ENCODE measurements around the gene GPC5. TPM values are rescaled to one million over a fixed set of nuclear protein-coding genes. Genes with fewer than 3 reads are reported as not detected.
"Not testable (repeated sequence)": the region's sequence is repeated elsewhere in the genome, so short reads cannot be mapped to it uniquely, and the experiment has no call there.

The GPC5 gene
- total and polyA plus RNA-seq, 2 donors: 0.25 to 0.28 TPM

DNA sequence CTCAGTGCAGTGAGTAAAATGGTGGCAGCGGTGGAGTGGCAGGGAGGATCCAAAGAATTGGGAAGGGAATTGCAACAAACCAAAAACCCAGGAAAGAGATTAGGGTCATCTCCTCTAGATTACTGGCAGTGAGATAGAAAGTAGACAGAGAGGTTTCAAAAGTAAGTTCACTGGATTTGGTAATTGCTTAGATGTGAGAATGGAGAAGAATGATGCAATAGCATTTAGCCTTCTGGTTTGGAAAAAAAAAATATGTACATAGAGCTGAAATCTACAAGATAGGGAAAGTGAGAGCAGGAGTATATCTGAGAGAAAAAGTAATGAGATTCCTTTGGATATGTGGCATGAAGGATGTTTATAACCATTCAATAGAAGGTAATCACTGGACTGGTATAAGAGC is 1345.6 kb downstream of the GPC5 start:
- no peaks in the 10 kb centered on the region for H3K36me3 ChIP-seq (ENCODE audit: control insufficient read depth in 2 of 2, insufficient read depth in 2 of 2, low read length in 1 of 2)
- no peaks in the 10 kb centered on the region for H3K4me1 ChIP-seq (ENCODE audit: control insufficient read depth in 2 of 2, insufficient read depth in 2 of 2, low read length in 2 of 2)
- 90% methylated on average over 1 of the region's 1 CpG for WGBS
- H3K27me3 ChIP-seq (ENCODE audit: control insufficient read depth in 2 of 2, insufficient read depth in 1 of 2, low read length in 1 of 2): no peaks in the 10 kb centered on the region
- H3K27ac ChIP-seq (ENCODE audit: low read depth in 1 of 2, low read length in 1 of 2): no peak overlapping the region
- H3K9me3 ChIP-seq (ENCODE audit: control insufficient read depth in 2 of 2, insufficient read depth in 1 of 2, low read length in 1 of 2): no peaks in the 10 kb centered on the region
- DNase-seq (ENCODE audit: low read depth in 6 of 9, low spot score in 9 of 9): no peak
- no peak overlapping the region for H3K4me3 ChIP-seq (ENCODE audit: low read length in 2 of 2)

DNA sequence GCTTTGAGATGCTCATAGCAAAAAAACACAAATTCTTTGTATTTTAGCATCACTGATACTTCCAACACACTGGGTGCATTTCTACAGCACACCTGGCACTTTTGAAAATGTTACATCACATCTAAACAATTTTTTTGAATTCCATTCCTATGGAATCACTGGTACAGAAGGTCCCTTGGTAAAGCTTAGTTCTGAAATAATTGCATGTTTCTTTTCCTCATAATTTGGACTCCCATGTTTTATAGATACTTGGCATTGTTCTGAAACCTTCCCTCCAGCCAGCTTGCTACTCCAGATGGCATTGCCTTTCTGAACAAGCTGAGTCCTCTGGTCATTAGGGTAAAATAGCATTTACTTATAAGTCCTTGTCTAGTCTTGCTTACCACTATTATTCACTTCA is 1346.8 kb downstream of the GPC5 start:
- Histone ChIP-seq H3K27me3 (ENCODE audit: control insufficient read depth in 2 of 2, insufficient read depth in 1 of 2, low read length in 1 of 2) (no peaks in the 10 kb centered on the region), H3K4me1 (ENCODE audit: control insufficient read depth in 2 of 2, insufficient read depth in 2 of 2, low read length in 2 of 2) (no peaks in the 10 kb centered on the region), H3K9me3 (ENCODE audit: control insufficient read depth in 2 of 2, insufficient read depth in 1 of 2, low read length in 1 of 2) (no peaks in the 10 kb centered on the region), H3K36me3 (ENCODE audit: control insufficient read depth in 2 of 2, insufficient read depth in 2 of 2, low read length in 1 of 2) (no peaks in the 10 kb centered on the region), H3K4me3 (ENCODE audit: low read length in 2 of 2) (no peak overlapping the region), H3K27ac (ENCODE audit: low read depth in 1 of 2, low read length in 1 of 2) (no peak overlapping the region)
- no peak for DNase-seq (ENCODE audit: low read depth in 6 of 9, low spot score in 9 of 9)

DNA sequence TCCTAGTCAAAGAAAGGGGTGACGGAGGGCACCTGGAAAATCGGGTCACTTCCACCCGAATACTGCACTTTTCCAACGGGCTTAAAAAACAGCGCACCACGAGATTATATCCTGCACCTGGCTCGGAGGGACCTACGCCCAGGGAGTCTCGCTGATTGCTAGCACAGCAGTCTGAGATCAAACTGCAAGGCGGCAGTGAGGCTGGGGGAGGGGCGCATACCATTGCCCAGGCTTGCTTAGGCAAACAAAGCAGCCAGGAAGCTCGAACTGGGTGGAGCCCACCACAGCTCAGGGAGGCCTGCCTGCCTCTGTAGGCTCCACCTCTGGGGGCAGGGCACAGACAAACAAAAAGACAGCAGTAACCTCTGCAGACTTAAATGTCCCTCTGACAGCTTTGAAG is 1354.3 kb downstream of the GPC5 start:
- WGBS: 94% methylated on average over 12 of the region's 12 CpGs
- H3K27ac ChIP-seq (ENCODE audit: low read depth in 1 of 2, low read length in 1 of 2); H3K4me1 ChIP-seq (ENCODE audit: control insufficient read depth in 2 of 2, insufficient read depth in 2 of 2, low read length in 2 of 2); DNase-seq (ENCODE audit: low read depth in 6 of 9, low spot score in 9 of 9); H3K36me3 ChIP-seq (ENCODE audit: control insufficient read depth in 2 of 2, insufficient read depth in 2 of 2, low read length in 1 of 2); H3K27me3 ChIP-seq (ENCODE audit: control insufficient read depth in 2 of 2, insufficient read depth in 1 of 2, low read length in 1 of 2); H3K9me3 ChIP-seq (ENCODE audit: control insufficient read depth in 2 of 2, insufficient read depth in 1 of 2, low read length in 1 of 2); H3K4me3 ChIP-seq (ENCODE audit: low read length in 2 of 2): not testable (repeated sequence)

DNA sequence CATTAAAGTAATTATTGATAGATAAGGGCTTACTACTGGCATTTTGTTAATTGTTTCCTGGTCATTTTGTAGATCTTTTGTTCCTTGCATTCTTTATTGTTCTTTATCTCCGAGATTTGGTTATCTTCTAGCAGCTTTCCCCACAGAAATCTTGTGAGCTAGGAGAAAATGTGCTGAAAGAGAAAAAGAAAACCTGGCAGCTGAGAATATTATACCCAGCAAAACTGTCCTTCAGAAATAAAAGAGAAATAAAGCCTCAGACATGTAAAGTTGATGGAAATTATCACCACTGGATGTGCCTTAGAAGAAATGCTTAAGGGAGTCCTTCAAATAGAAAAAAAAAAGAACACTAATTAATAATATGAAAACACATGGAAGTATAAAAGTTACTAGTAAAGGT is 1363.3 kb downstream of the GPC5 start:
- 79% methylated on average over 1 of the region's 1 CpG for WGBS
- no peak overlapping the region for H3K27ac ChIP-seq (ENCODE audit: low read depth in 1 of 2, low read length in 1 of 2)
- no peaks in the 10 kb centered on the region for H3K4me1 ChIP-seq (ENCODE audit: control insufficient read depth in 2 of 2, insufficient read depth in 2 of 2, low read length in 2 of 2)
- DNase-seq (ENCODE audit: low read depth in 6 of 9, low spot score in 9 of 9): no peak
- no peaks in the 10 kb centered on the region for H3K27me3 ChIP-seq (ENCODE audit: control insufficient read depth in 2 of 2, insufficient read depth in 1 of 2, low read length in 1 of 2)
- no peaks in the 10 kb centered on the region for H3K36me3 ChIP-seq (ENCODE audit: control insufficient read depth in 2 of 2, insufficient read depth in 2 of 2, low read length in 1 of 2)
- peaks cover 1 to 15% of the 10 kb centered on the region in 2 donors for H3K9me3 ChIP-seq (ENCODE audit: control insufficient read depth in 2 of 2, insufficient read depth in 1 of 2, low read length in 1 of 2)
- H3K4me3 ChIP-seq (ENCODE audit: low read length in 2 of 2): no peak overlapping the region

DNA sequence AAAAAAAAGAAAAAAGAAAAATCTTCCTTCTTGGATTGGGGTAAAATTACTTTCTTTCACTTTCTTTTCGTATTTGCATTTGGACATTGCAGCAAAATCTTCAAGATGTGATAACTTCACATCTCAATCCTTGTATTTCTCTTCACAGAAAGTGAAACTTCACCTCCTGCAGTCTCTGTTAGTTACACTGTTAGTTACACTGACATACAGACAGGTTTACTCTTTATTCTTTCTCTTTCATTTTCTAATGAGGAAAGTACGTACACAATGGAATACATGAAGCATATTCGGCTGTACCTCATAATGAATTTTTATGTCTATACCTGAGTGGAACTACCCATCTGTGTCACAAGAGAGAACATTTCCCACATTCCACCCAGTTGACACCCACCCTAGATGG is 1369.0 kb downstream of the GPC5 start:
- peaks cover 1 to 15% of the 10 kb centered on the region in 2 donors for H3K9me3 ChIP-seq (ENCODE audit: control insufficient read depth in 2 of 2, insufficient read depth in 1 of 2, low read length in 1 of 2)
- no peak for DNase-seq (ENCODE audit: low read depth in 6 of 9, low spot score in 9 of 9)
- H3K4me1 ChIP-seq (ENCODE audit: control insufficient read depth in 2 of 2, insufficient read depth in 2 of 2, low read length in 2 of 2): no peaks in the 10 kb centered on the region
- H3K36me3 ChIP-seq (ENCODE audit: control insufficient read depth in 2 of 2, insufficient read depth in 2 of 2, low read length in 1 of 2): no peaks in the 10 kb centered on the region
- no peak overlapping the region for H3K27ac ChIP-seq (ENCODE audit: low read depth in 1 of 2, low read length in 1 of 2)
- 86% methylated on average over 3 of the region's 3 CpGs for WGBS
- H3K27me3 ChIP-seq (ENCODE audit: control insufficient read depth in 2 of 2, insufficient read depth in 1 of 2, low read length in 1 of 2): no peaks in the 10 kb centered on the region
- H3K4me3 ChIP-seq (ENCODE audit: low read length in 2 of 2): no peak overlapping the region

DNA sequence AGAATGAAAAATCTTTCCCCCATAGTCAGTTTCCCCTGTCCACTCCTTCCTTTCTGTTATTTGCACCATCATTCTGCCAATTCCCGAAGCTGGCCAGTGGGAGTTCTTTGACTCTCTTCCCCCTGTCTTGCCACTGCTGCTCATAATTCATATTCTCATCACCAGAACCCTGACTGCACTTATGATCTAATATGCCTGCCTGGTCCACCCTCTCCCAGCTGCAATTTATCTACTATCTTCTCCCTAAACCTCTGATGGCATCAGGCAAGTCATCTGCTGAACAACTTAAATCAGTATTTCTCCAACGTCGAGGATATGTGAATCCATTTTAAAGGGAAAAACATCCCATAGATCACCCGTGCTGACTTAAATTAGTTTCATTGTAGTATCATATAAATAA is 1370.2 kb downstream of the GPC5 start:
- peaks cover 0 to 10% of the 10 kb centered on the region in 2 donors for H3K9me3 ChIP-seq (ENCODE audit: control insufficient read depth in 2 of 2, insufficient read depth in 1 of 2, low read length in 1 of 2)
- no peaks in the 10 kb centered on the region for H3K36me3 ChIP-seq (ENCODE audit: control insufficient read depth in 2 of 2, insufficient read depth in 2 of 2, low read length in 1 of 2)
- H3K4me1 ChIP-seq (ENCODE audit: control insufficient read depth in 2 of 2, insufficient read depth in 2 of 2, low read length in 2 of 2): no peaks in the 10 kb centered on the region
- WGBS: 92% methylated on average over 4 of the region's 4 CpGs
- no peak for DNase-seq (ENCODE audit: low read depth in 6 of 9, low spot score in 9 of 9)
- no peaks in the 10 kb centered on the region for H3K27me3 ChIP-seq (ENCODE audit: control insufficient read depth in 2 of 2, insufficient read depth in 1 of 2, low read length in 1 of 2)
- no peak overlapping the region for H3K27ac ChIP-seq (ENCODE audit: low read depth in 1 of 2, low read length in 1 of 2)
- no peak overlapping the region for H3K4me3 ChIP-seq (ENCODE audit: low read length in 2 of 2)

DNA sequence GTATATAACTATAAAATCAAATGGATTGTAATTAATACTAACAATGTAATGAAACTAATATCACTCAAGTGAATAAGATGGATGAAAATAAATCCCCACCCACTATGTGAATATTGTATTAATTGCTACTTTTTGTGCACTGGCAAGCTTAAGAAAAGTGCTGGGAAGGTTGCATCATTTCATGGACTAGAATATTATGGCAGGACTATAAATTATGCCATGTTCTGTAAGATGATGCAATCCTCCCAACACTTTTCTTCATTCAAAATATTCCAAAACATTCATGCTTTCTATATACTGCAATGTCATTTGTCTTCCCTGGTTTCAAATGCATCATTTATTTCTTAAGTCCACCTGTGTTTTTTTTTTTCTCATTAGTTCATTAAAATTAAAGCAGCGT is 1370.6 kb downstream of the GPC5 start:
- Histone ChIP-seq H3K27ac (ENCODE audit: low read depth in 1 of 2, low read length in 1 of 2) (no peak overlapping the region), H3K27me3 (ENCODE audit: control insufficient read depth in 2 of 2, insufficient read depth in 1 of 2, low read length in 1 of 2) (no peaks in the 10 kb centered on the region), H3K4me1 (ENCODE audit: control insufficient read depth in 2 of 2, insufficient read depth in 2 of 2, low read length in 2 of 2) (no peaks in the 10 kb centered on the region), H3K9me3 (ENCODE audit: control insufficient read depth in 2 of 2, insufficient read depth in 1 of 2, low read length in 1 of 2) (peaks cover 0 to 6% of the 10 kb centered on the region in 2 donors), H3K36me3 (ENCODE audit: control insufficient read depth in 2 of 2, insufficient read depth in 2 of 2, low read length in 1 of 2) (no peaks in the 10 kb centered on the region), H3K4me3 (ENCODE audit: low read length in 2 of 2) (no peak overlapping the region)
- WGBS: 96% methylated on average over 1 of the region's 1 CpG
- DNase-seq (ENCODE audit: low read depth in 6 of 9, low spot score in 9 of 9): no peak

DNA sequence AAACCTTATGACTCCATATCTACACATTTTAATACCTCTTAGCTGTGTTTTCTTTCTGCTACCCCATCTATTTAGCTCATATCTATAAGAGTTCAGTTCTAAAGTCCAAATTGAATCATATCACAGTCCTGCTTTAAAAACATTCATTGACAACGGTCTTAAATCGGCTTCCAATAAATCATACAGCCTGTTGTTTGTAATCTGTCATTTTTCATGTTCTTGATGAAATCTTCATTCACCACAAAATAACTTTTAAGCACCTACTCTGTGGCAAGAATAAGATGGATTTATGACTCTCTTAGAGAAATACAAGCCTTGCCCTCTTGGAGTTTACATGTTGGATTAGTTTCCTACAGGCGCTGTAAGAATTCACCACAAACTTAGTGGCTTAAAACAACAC is 1377.2 kb downstream of the GPC5 start:
- H3K4me3 ChIP-seq (ENCODE audit: low read length in 2 of 2): no peak overlapping the region

DNA sequence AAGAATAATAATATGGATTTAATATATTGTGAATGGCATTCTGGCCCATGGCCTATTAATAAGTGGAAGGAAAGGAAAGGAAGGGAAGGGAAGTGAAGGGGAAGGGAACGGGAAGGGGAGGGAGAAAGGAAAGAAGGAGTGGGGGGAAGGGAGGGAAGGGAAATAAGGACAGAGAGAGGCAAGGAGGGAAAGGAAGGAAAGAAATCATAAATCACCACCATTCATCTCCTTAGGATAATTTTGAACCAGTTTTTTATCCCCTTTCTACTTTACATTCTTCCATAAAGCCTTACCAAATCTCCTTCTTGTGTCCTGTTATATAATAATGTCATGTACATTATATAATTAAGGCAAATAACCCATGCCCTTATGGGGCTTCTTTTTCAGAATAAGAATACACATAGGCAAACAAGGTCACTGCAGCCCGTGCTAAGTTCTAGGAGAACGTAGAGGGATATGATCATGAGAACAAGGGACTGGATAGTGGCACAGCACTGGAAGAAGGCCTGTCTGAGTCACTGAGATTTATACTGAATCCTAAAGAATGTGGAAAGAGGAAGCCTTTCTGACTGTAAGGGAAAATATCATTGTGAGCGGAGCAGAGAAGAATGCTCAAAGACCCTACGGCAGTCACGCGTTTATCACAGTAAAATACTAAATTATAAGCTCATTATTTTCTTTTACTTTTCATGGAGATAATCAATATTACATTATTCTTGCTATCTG is 1383.7 kb downstream of the GPC5 start:
- DNase-seq (ENCODE audit: low read depth in 6 of 9, low spot score in 9 of 9): no peak
- WGBS: 86% methylated on average over 7 of the region's 7 CpGs
- no peaks in the 10 kb centered on the region for H3K27me3 ChIP-seq (ENCODE audit: control insufficient read depth in 2 of 2, insufficient read depth in 1 of 2, low read length in 1 of 2)
- H3K4me1 ChIP-seq (ENCODE audit: control insufficient read depth in 2 of 2, insufficient read depth in 2 of 2, low read length in 2 of 2): no peaks in the 10 kb centered on the region
- no peaks in the 10 kb centered on the region for H3K36me3 ChIP-seq (ENCODE audit: control insufficient read depth in 2 of 2, insufficient read depth in 2 of 2, low read length in 1 of 2)
- no peaks in the 10 kb centered on the region for H3K9me3 ChIP-seq (ENCODE audit: control insufficient read depth in 2 of 2, insufficient read depth in 1 of 2, low read length in 1 of 2)
- H3K27ac ChIP-seq (ENCODE audit: low read depth in 1 of 2, low read length in 1 of 2): no peak overlapping the region
- H3K4me3 ChIP-seq (ENCODE audit: low read length in 2 of 2): no peak overlapping the region

More for the DNA sequence above, 1377.2 kb downstream of the GPC5 start:
- Histone ChIP-seq H3K4me1 (ENCODE audit: control insufficient read depth in 2 of 2, insufficient read depth in 2 of 2, low read length in 2 of 2) (no peaks in the 10 kb centered on the region), H3K27me3 (ENCODE audit: control insufficient read depth in 2 of 2, insufficient read depth in 1 of 2, low read length in 1 of 2) (no peaks in the 10 kb centered on the region), H3K27ac (ENCODE audit: low read depth in 1 of 2, low read length in 1 of 2) (no peak overlapping the region), H3K9me3 (ENCODE audit: control insufficient read depth in 2 of 2, insufficient read depth in 1 of 2, low read length in 1 of 2) (no peaks in the 10 kb centered on the region), H3K36me3 (ENCODE audit: control insufficient read depth in 2 of 2, insufficient read depth in 2 of 2, low read length in 1 of 2) (no peaks in the 10 kb centered on the region)
- 95% methylated on average over 3 of the region's 3 CpGs for WGBS
- no peak for DNase-seq (ENCODE audit: low read depth in 6 of 9, low spot score in 9 of 9)

All from thymus (tissue), 11 donors.